Activated T-helper 2 cell treated with anti-CD3 and anti-CD28 coated beads, Interferon-gamma antibody, Interleukin-2, Interleukin-4, amounts not matched to agents 10 μg/mL and 5 μg/mL and 100 μg/mL, durations not matched to agents 14 hours and 24 hours and 36 hours (primary cell): ENCODE data around the gene RUFY4. TPM values are rescaled to one million over a fixed set of nuclear protein-coding genes. Genes with fewer than 3 reads are reported as not detected.
A peak's percentile ranks its signal among the peaks of the same experiment; 100 is the strongest.

ENCODE experiments used
- DNase-seq: peaks from one replicate; pipeline ENCODE4 v3.0.0; 2021; ENCODE audit warnings: low spot score
- H3K27ac Mint-ChIP-seq: one replicate; pipeline ENCODE4 v1.8.0; 2021; ENCODE audit warnings: mixed read lengths
- H3K27me3 Mint-ChIP-seq: one replicate; pipeline ENCODE4 v1.8.0; 2021; ENCODE audit warnings: low read depth, mixed read lengths
- H3K36me3 Mint-ChIP-seq: one replicate; pipeline ENCODE4 v1.8.0; 2021; ENCODE audit warnings: low read depth, mixed read lengths
- H3K4me1 Mint-ChIP-seq: one replicate; pipeline ENCODE4 v1.8.0; 2021; ENCODE audit warnings: low read depth, mixed read lengths
- H3K4me3 Mint-ChIP-seq: one replicate; pipeline ENCODE4 v1.8.0; 2021; ENCODE audit warnings: low read depth, mild to moderate bottlenecking, moderate library complexity, mixed read lengths
- H3K9me3 Mint-ChIP-seq: one replicate; pipeline ENCODE4 v1.8.0; 2021; ENCODE audit warnings: mixed read lengths
- intact Hi-C: fragments of 100-400 bp; cut with micrococcal nuclease; formaldehyde crosslinking; loops from one replicate; pipeline ENCODE4 v1.15.1; 2023
- total RNA-seq: library from RNA; stranded (reverse); gene quantifications from 2 replicates; pipeline ENCODE4 v1.2.3, GENCODE V29; 2022

Gene RUFY4
- total RNA-seq, 1 donor from 2014 or later, result 0.39 TPM

DNA sequence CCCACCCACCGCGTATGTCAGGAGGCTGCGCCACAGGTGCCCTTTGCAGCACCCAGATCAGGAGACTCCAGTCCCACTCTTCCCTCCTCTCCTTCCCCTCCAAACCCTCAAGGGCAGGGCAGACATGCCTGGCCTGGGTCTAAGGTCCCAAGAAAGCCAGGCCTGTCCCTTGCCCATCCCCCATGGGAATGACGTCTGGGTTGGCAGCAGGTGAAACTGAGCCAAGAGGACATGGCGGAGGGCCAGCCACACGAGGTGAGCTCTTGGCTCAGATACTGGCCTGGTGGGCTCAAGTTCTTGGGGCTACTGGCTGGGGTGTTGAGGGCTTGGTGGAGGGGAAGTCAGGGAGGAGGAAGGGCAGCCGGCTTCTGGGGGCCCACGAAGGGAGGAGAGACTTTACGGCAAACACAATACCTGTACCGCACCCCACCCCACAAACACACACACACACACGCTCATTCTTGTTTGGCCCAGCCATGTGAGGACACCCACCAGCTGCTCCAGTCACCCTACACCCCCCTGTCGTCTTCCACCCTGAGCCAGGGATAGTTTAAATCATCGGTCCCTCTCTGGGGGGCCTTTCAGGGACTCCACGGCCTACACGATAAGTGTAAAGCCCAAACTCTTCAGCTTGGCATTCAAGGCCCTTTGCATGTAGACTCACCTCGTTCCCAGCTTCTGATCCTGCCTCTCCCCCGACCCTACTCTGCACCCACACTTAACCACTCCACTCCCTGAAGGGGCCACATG, 42.2 kb upstream of the RUFY4 start:
- no peaks in the 10 kb centered on the region for H3K36me3 Mint-ChIP-seq

GRCh38 chr2:218027426-218028188, 41.4 kb upstream of the RUFY4 start:
- Mint-ChIP-seq H3K36me3 (no peaks in the 10 kb centered on the region), H3K27ac (no peak overlapping the region), H3K4me3 (no peak overlapping the region), H3K27me3 (no peaks in the 10 kb centered on the region), H3K4me1 (no peaks in the 10 kb centered on the region), H3K9me3 (no peaks in the 10 kb centered on the region)
- no peak for DNase-seq
- intact Hi-C loops, result no loop called here

More for the DNA sequence above, 42.2 kb upstream of the RUFY4 start:
- Mint-ChIP-seq H3K9me3 (no peaks in the 10 kb centered on the region), H3K4me3 (no peak overlapping the region), H3K27me3 (no peaks in the 10 kb centered on the region), H3K27ac (no peak overlapping the region), H3K4me1 (no peaks in the 10 kb centered on the region)
- intact Hi-C loops, result no loop called here
- no peak for DNase-seq

- H3K27ac Mint-ChIP-seq, result no peak overlapping the region
- no peaks in the 10 kb centered on the region for H3K36me3 Mint-ChIP-seq
Measured at GRCh38 chr2:218028189-218028495, 40.9 kb upstream of the RUFY4 start.

GRCh38 chr2:218028562-218029348, 40.3 kb upstream of the RUFY4 start:
- no peaks in the 10 kb centered on the region for H3K9me3 Mint-ChIP-seq
- no peaks in the 10 kb centered on the region for H3K4me1 Mint-ChIP-seq
- H3K4me3 Mint-ChIP-seq, result no peak overlapping the region
- no peaks in the 10 kb centered on the region for H3K36me3 Mint-ChIP-seq
- H3K27me3 Mint-ChIP-seq, result no peaks in the 10 kb centered on the region
- intact Hi-C loops, result no loop called here
- no peak for DNase-seq
- no peak overlapping the region for H3K27ac Mint-ChIP-seq

More at GRCh38 chr2:218028189-218028495, 40.9 kb upstream of the RUFY4 start:
- Mint-ChIP-seq H3K9me3 (no peaks in the 10 kb centered on the region), H3K4me1 (no peaks in the 10 kb centered on the region), H3K27me3 (no peaks in the 10 kb centered on the region), H3K4me3 (no peak overlapping the region)
- DNase-seq, result no peak
- intact Hi-C loops, result no loop called here

DNA sequence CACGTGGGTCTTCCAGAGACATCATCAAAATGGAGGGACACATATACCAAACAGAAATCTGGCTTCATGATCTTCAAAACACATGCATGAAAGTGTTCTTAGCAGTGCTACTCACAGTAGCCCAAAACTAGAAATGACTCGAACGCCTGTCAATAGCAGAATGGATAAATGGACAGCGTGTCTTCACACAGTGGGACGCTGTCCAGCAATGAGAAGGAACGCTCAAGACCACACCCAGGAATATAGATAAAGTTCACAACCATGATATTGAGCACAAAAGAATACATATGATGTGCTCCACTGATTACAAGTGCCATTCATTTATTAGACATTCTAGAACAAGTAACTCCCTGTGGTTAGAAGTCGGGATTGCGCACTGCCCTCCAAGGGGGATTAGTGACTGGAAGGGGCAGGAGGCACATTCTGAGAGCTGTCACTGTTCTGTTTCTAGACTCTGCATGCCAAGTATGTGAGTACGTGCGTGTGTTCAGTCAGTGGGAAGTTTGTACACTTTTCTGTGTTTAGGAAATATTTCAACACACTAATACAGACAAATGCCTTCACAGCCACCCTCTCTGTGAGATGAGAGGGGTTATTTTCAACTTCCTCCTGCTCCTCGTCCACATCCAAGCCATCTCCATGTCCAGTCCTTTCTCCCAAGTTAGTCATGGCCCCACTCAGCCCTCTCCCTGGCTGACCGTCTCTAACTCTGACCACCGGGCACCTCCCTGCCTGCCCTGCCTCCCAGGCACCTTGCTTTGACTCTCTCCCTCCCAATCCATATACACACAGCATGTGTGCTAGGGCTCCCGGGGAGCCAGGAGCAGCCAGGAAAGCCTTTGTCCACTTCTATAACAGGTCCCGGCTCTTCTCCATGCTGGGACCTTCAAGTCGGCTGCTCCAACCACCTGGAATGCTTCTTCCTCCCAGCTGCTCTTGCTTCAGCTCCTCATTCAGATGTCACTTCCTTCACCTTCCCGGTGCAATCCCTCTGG, 39.4 kb upstream of the RUFY4 start:
- no peak for DNase-seq
- Mint-ChIP-seq H3K4me1 (peaks cover 2% of the 10 kb centered on the region), H3K36me3 (no peaks in the 10 kb centered on the region), H3K9me3 (no peaks in the 10 kb centered on the region), H3K4me3 (no peak overlapping the region), H3K27me3 (no peaks in the 10 kb centered on the region), H3K27ac (no peak overlapping the region)
- intact Hi-C loops, result no loop called here

DNA sequence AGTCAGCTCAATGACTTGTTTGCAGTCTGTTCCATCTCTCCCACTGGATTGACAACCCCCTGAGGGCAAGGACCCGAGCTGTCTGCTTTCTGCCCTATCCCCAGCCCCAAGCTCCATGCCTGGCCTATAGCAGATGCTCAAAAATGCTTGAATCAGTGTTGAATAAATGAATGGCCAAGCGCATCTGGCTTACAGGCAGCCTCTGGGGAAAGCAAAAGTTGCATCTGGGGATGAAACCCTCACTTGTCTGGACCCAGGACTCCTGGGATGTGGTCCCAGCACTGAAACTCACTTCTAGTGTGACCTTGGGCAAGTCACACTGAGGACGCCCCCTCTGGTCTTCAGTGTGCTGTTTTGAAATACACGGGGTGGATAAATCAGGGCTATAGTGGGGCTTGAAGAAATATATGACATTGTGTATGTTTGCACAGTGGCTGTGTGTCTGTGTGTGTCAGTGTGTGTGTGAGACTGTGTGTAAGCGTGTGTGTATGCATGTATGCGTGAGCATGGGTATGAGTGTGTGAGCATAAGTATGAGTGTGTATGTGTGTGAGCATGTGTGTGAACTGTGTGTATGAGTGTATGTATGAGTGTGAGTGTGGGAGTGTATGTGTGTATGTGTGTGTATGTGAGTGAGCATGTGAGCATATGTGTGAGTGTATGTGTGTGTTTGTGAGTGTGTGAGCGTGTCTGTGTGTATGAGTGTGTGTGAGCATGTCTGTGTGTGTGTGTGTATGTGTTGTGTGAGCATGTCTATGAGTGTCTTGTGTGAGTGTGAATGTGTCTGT, 38.5 kb upstream of the RUFY4 start:
- H3K4me1 Mint-ChIP-seq, result peaks cover 2% of the 10 kb centered on the region
- no peaks in the 10 kb centered on the region for H3K36me3 Mint-ChIP-seq
- no peaks in the 10 kb centered on the region for H3K27me3 Mint-ChIP-seq
- DNase-seq, result no peak
- no peak overlapping the region for H3K27ac Mint-ChIP-seq
- H3K4me3 Mint-ChIP-seq, result no peak overlapping the region
- no peaks in the 10 kb centered on the region for H3K9me3 Mint-ChIP-seq
- intact Hi-C loops, result no loop called here

GRCh38 chr2:218031261-218031660, 37.8 kb upstream of the RUFY4 start:
- Mint-ChIP-seq H3K36me3 (no peaks in the 10 kb centered on the region), H3K27me3 (no peaks in the 10 kb centered on the region), H3K4me3 (no peak overlapping the region), H3K9me3 (no peaks in the 10 kb centered on the region), H3K4me1 (peaks cover 2% of the 10 kb centered on the region), H3K27ac (no peak overlapping the region)
- no peak for DNase-seq
- intact Hi-C loops, result no loop called here

DNA sequence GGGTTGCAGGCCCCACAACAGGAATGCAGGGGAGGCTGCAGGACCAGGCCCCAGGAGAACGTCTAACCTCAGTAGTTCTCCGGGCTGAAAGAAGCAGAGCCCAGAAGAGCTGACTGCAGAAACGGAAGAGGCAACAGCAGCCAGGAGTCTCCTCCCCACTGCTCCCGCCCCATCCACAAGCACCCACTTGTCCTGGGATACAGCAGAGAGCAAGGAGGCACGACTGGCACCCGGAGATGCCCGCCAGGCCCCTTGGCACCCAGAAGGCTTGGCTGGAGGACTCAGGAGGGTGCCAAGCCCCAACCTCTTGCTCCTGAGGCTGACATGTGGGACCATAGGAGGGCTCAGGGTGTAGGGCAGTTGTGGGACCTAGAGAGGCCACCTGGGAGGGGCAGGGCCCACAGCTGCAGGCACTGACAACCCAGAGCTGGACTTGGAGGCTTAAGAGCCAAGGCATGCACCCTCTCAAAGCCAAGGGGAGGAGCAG, 37.2 kb upstream of the RUFY4 start:
- Mint-ChIP-seq H3K4me3 (no peak overlapping the region), H3K27ac (no peak overlapping the region), H3K27me3 (no peaks in the 10 kb centered on the region), H3K36me3 (no peaks in the 10 kb centered on the region), H3K9me3 (no peaks in the 10 kb centered on the region), H3K4me1 (peaks cover 2% of the 10 kb centered on the region)
- intact Hi-C loops, result no loop called here
- DNase-seq, result no peak

DNA sequence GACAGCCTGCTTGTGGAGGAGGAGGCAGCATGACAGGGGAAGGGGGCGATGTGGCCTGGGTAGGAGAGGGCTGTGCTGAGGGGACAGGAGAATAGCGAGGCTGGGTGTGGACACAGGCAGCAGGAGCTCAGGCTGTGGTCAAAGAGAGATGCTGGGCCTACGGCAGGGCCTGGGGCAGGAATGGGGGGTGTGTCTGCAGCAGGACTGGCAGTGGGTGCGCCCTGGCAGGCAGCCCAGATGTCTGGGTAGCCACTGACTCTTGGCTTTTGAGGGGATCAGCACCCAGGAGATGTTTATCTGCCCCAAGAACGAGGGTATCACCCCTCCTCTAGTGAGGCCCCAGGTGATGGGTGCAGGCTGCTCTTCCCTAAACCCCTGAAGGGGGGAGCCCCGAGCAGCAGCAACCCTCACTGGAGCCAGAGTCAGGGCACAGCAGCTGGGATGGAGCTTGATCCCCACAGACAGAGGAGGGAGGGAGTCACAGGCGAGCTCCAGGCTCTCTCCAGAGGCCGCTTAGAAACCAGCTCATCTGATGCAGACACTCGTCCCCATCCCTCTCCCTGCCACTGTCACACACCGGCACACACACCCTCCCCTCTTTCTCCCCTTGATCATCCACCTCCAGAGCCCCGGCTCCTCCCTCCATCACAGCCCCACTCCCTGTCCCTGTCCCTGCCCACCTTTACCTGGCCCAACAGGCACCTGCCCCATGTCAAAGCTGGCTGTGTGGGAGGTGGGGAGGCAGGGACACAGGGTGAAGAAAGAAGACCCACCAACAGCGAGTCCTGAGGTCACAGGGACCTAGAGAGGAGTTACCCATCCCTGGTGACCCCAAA, 36.5 kb upstream of the RUFY4 start:
- no peak overlapping the region for H3K4me3 Mint-ChIP-seq
- no peaks in the 10 kb centered on the region for H3K36me3 Mint-ChIP-seq
- intact Hi-C loops, result no loop called here
- no peak for DNase-seq
- H3K27me3 Mint-ChIP-seq, result peaks cover 3% of the 10 kb centered on the region
- H3K4me1 Mint-ChIP-seq, result peaks cover 2% of the 10 kb centered on the region
- no peak overlapping the region for H3K27ac Mint-ChIP-seq
- H3K9me3 Mint-ChIP-seq, result no peaks in the 10 kb centered on the region

GRCh38 chr2:218033208-218033589, 35.9 kb upstream of the RUFY4 start:
- no peak overlapping the region for H3K4me3 Mint-ChIP-seq
- no peaks in the 10 kb centered on the region for H3K36me3 Mint-ChIP-seq
- H3K27ac Mint-ChIP-seq, result no peak overlapping the region
- peaks cover 2% of the 10 kb centered on the region for H3K4me1 Mint-ChIP-seq
- peaks cover 7% of the 10 kb centered on the region for H3K27me3 Mint-ChIP-seq
- intact Hi-C loops, result no loop called here
- H3K9me3 Mint-ChIP-seq, result no peaks in the 10 kb centered on the region
- peak; percentile 7 for DNase-seq
